Endothelial cell of umbilical vein (primary cell): ENCODE measurements around the gene CEMIP. TPM values are rescaled to one million over a fixed set of nuclear protein-coding genes. Genes with fewer than 3 reads are reported as not detected.

Source experiments
- BruUV-seq: library from RNA; stranded (reverse); fragments of 400-500 nt; replicated peaks from 2 replicates; lab custom pipeline; 2021; lab: Mats Ljungman, UMichigan
- CTCF ChIA-PET: fragments of 300-600, 350-600 bp; sonication (Branson Sonifier 250); formaldehyde crosslinking; loops from one replicate; lab custom pipeline; 2021; ENCODE audit warnings: antibody characterized with exemption, inconsistent platforms; lab: Charles Lee
- POLR2A ChIA-PET: fragments of 300-600, 350-600 bp; sonication (Branson Sonifier 250); formaldehyde crosslinking; loops from one replicate; lab custom pipeline; 2021; ENCODE audit warnings: antibody characterized with exemption, inconsistent platforms; lab: Charles Lee
- DNase-seq: peaks from one replicate; pipeline ENCODE4 v3.0.0-alpha.2; 2011; ENCODE audit warnings: low read depth, low spot score
- FAIRE-seq: peaks from 2 replicates; lab custom pipeline; 2011; peaks lifted over from hg19 to GRCh38; lab: Jason Lieb, UNC
- H2AFZ ChIP-seq: 2 replicates; pipeline ENCODE4 v1.6.0; 2012; ENCODE audit warnings: low read depth, low read length, control low read depth, inconsistent platforms
- H3K27ac ChIP-seq: 2 replicates; pipeline ENCODE4 v1.5.1; 2011; ENCODE audit warnings: low read depth, mild to moderate bottlenecking, control low read depth, low read length, moderate library complexity; ENCODE audit not compliant: insufficient read depth
- H3K27me3 ChIP-seq, 2 experiments: 2 replicates each; pipeline versions ENCODE4 v1.6.0 to v1.6.1; 2011; ENCODE audit warnings: low read length in 2 of 2, mixed read lengths in 1 of 2; ENCODE audit not compliant: control insufficient read depth in 2 of 2, insufficient read depth in 2 of 2
- H3K36me3 ChIP-seq, 2 experiments: 2 replicates in 1 of 2; 3 replicates in 1 of 2; pipeline ENCODE4 v1.5.1; 2011; ENCODE audit warnings: low read length in 2 of 2, mild to moderate bottlenecking in 1 of 2, moderate library complexity in 1 of 2; ENCODE audit not compliant: control insufficient read depth in 2 of 2, insufficient read depth in 2 of 2; ENCODE audit errors: extremely low read depth in 1 of 2
- H3K4me1 ChIP-seq: 3 replicates; pipeline ENCODE4 v1.5.1; 2011; ENCODE audit warnings: mild to moderate bottlenecking, low read length; ENCODE audit not compliant: control insufficient read depth, insufficient read depth; ENCODE audit errors: extremely low read depth
- H3K4me2 ChIP-seq: 2 replicates; pipeline ENCODE4 v1.6.1; 2011; ENCODE audit warnings: low read length, control low read depth, mixed read lengths; ENCODE audit not compliant: insufficient read depth
- H3K4me3 ChIP-seq, 3 experiments: fragments of 200-600 bp in 1 of 3; sonication (generic), shearing (Covaris generic) in 1 of 3; replicated peaks in 1 of 3; 2 replicates each; pipeline ENCODE4 v1.5.1; 2011 to 2016; ENCODE audit warnings: control low read depth in 3 of 3, low read length in 3 of 3, mild to moderate bottlenecking in 2 of 3, inconsistent platforms in 1 of 3, low read depth in 1 of 3, moderate library complexity in 1 of 3; ENCODE audit not compliant: insufficient read depth in 1 of 3
- H3K79me2 ChIP-seq: 2 replicates; pipeline ENCODE4 v1.6.0; 2012; ENCODE audit warnings: low read length, inconsistent platforms; ENCODE audit not compliant: control insufficient read depth, insufficient read depth
- H3K9ac ChIP-seq: replicated peaks from 2 replicates; pipeline ENCODE3; 2011; ENCODE audit warnings: low read length, control low read depth; ENCODE audit not compliant: insufficient read depth; ENCODE audit errors: extremely low read depth
- H3K9me1 ChIP-seq: replicated peaks from 3 replicates; pipeline ENCODE4 v1.6.0; 2011; ENCODE audit warnings: mild to moderate bottlenecking, low read length; ENCODE audit not compliant: control insufficient read depth, insufficient read depth; ENCODE audit errors: extremely low read depth
- H3K9me3 ChIP-seq: replicated peaks from 2 replicates; pipeline ENCODE4 v1.5.1; 2012; ENCODE audit warnings: low read length, inconsistent platforms; ENCODE audit not compliant: control insufficient read depth, insufficient read depth
- H4K20me1 ChIP-seq: replicated peaks from 2 replicates; pipeline ENCODE3; 2011; ENCODE audit warnings: mild to moderate bottlenecking, low read length; ENCODE audit not compliant: control insufficient read depth, insufficient read depth; ENCODE audit errors: extremely low read depth
- FOS ChIP-seq: IDR thresholded peaks from 2 replicates; pipeline ENCODE4 v1.6.1; 2011; ENCODE audit warnings: mild to moderate bottlenecking, low read length, moderate library complexity, borderline replicate concordance; ENCODE audit not compliant: insufficient read depth
- MYC ChIP-seq: IDR thresholded peaks from one replicate; pipeline ENCODE4 v1.6.1; 2011; ENCODE audit warnings: mild to moderate bottlenecking, low read depth, low read length
- POLR2A ChIP-seq: IDR thresholded peaks from 2 replicates; pipeline ENCODE4 v1.6.1; 2012; ENCODE audit warnings: low read depth, mild to moderate bottlenecking, control low read depth, low read length
- dilution Hi-C: fragments of 300-500 bp; cut with MboI; formaldehyde crosslinking; loops from one replicate; pipeline ENCODE4 v1.15.0; 2019; ENCODE audit warnings: low sequenced_read_pairs; ENCODE audit not compliant: extremely low pct_ligation_motif_present
- intact Hi-C: fragments of 100-400 bp; cut with micrococcal nuclease; formaldehyde crosslinking; loops from one replicate; pipeline ENCODE4 v1.10.0; 2022
- polyA plus RNA-seq, 4 experiments: library from polyadenylated mRNA; depleted of rRNA in 3 of 4; stranded (reverse) in 3 of 4; unstranded in 1 of 4; fragments of >200 nt; gene quantifications; 2 replicates each; pipeline versions ENCODE4 v1.2.1 to v1.2.3, GENCODE V29; 2011 to 2012; ENCODE audit warnings: missing spikeins in 1 of 4
- total RNA-seq: library from RNA; stranded (reverse); gene quantifications from 2 replicates; pipeline ENCODE4 v1.2.3, GENCODE V29; 2021
- TF ChIP-seq, protein P1 (sequence below), 2 donors: IDR thresholded peaks; 1 replicate in 1 of 2; 2 replicates in 1 of 2; pipeline ENCODE4 v1.5.1; 2011; ENCODE audit warnings: low read length in 2 of 2, mild to moderate bottlenecking in 2 of 2, moderate library complexity in 2 of 2, control low read depth in 1 of 2, inconsistent platforms in 1 of 2, low read depth in 1 of 2; ENCODE audit not compliant: insufficient read depth in 1 of 2; ENCODE audit errors: extremely low read depth in 1 of 2

The CEMIP gene
- total and polyA plus RNA-seq, 2 donors (not counting 3 experiments of a cell fraction or from before 2014, with no cell fraction given) = 0.01 TPM; not detected in 1

DNA sequence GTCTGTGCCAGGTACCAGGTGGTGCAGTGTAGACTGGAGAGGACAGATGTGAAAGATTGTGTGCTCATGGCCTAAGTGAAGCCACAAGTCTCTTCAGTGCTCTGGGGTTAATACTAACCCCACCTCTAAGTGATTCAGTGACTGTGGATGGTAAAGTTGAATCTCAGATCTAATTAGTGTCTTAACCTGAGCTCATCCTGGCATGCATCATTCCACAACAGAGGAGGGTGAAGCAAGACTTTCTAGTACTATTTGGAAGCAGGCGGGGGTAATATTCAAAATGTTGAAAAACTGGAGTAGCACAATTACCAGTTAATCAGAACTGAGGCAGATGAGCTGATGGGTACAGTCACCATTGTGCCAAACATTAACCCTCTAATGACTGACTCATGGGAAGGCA lies 213.3 kb downstream of the CEMIP start:
- FAIRE-seq (no peak), DNase-seq (no peak)
- Histone ChIP-seq H2AFZ (no peak overlapping the region), H3K9me1 (no peaks in the 10 kb centered on the region), H3K4me3 (no peak overlapping the region), H3K9ac (no peak overlapping the region), H3K36me3 (no peaks in the 10 kb centered on the region), H3K27me3 (no peaks in the 10 kb centered on the region), H3K4me1 (peaks cover 18% of the 10 kb centered on the region), H3K4me2 (no peak overlapping the region), H3K79me2 (peaks cover 21% of the 10 kb centered on the region), H4K20me1 (no peaks in the 10 kb centered on the region), H3K9me3 (no peaks in the 10 kb centered on the region), H3K27ac (no peak overlapping the region)
- dilution Hi-C loops = no loop called here
- BruUV-seq = no TSS peak
- ChIA-PET POLR2A (interaction anchor here (2.6 kb wide), 1 partner anchor 9 kb away, joined by 16 read pairs; the partner anchor contains the start of gene TLNRD1), CTCF (interaction anchor here (1.1 to 3.4 kb wide), 2 partner anchors 11 to 273 kb away, joined by 3 to 37 read pairs; no protein-coding TSS in a partner anchor)
- no peak for TF ChIP-seq POLR2A
- TF ChIP-seq, protein P1, sequence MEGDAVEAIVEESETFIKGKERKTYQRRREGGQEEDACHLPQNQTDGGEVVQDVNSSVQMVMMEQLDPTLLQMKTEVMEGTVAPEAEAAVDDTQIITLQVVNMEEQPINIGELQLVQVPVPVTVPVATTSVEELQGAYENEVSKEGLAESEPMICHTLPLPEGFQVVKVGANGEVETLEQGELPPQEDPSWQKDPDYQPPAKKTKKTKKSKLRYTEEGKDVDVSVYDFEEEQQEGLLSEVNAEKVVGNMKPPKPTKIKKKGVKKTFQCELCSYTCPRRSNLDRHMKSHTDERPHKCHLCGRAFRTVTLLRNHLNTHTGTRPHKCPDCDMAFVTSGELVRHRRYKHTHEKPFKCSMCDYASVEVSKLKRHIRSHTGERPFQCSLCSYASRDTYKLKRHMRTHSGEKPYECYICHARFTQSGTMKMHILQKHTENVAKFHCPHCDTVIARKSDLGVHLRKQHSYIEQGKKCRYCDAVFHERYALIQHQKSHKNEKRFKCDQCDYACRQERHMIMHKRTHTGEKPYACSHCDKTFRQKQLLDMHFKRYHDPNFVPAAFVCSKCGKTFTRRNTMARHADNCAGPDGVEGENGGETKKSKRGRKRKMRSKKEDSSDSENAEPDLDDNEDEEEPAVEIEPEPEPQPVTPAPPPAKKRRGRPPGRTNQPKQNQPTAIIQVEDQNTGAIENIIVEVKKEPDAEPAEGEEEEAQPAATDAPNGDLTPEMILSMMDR (IDR thresholded peaks at IDR 0.05; ENCODE audit: extremely low read depth in 1 of 2, insufficient read depth in 1 of 2, low read depth in 1 of 2, low read length in 2 of 2) = no peak
- TF ChIP-seq FOS = no peak
- TF ChIP-seq MYC = no peak
- intact Hi-C loops = loop anchor here (10.0 kb wide), 1 partner anchor 1152 kb away; no protein-coding TSS in a partner anchor

DNA sequence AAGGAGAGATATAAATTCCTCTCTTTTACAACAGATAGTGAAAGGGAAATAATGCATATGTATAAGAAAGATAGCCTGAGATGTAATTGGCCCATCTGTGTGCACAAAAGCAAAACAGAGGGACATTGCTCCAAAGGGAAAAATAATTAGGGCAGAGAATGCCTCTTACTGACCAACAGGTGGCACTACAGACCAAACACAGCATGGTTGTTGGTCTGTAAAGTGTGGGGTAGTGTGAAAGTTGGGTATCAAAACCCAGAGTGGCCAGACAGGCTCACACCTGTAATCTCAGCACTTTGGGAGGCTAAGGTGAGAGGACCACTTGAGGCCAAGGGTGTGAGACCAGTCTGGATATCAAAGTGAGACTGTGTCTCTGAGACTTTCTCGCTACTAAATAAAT lies 217.1 kb downstream of the CEMIP start:
- intact Hi-C loops (loop anchor here (1.0 to 10.0 kb wide), 3 partner anchors 112 to 1149 kb away; no protein-coding TSS in a partner anchor), dilution Hi-C loops (no loop called here)
- BruUV-seq = no TSS peak
- H3K9ac ChIP-seq = no peak overlapping the region
- CTCF ChIA-PET = interaction anchor here (6.4 to 8.6 kb wide), 2 partner anchors 110 to 270 kb away, joined by 52 to 114 read pairs; no protein-coding TSS in a partner anchor
- no peak for TF ChIP-seq MYC
- TF ChIP-seq, protein P1 (IDR thresholded peaks at IDR 0.05; ENCODE audit: extremely low read depth in 1 of 2, insufficient read depth in 1 of 2, low read depth in 1 of 2, low read length in 2 of 2) = peak; percentile 49 to 60
- H4K20me1 ChIP-seq = no peaks in the 10 kb centered on the region
- no peaks in the 10 kb centered on the region for H3K27me3 ChIP-seq
- POLR2A ChIA-PET = no interaction called here
- FAIRE-seq (no peak), DNase-seq (no peak)
- no peaks in the 10 kb centered on the region for H3K9me3 ChIP-seq
- peaks cover 9% of the 10 kb centered on the region for H3K79me2 ChIP-seq
- H3K4me3 ChIP-seq = no peak overlapping the region
- no peak overlapping the region for H3K4me2 ChIP-seq
- H3K9me1 ChIP-seq = no peaks in the 10 kb centered on the region
- H3K4me1 ChIP-seq = peaks cover 8% of the 10 kb centered on the region
- no peak overlapping the region for H2AFZ ChIP-seq
- H3K27ac ChIP-seq = no peak overlapping the region
- no peaks in the 10 kb centered on the region for H3K36me3 ChIP-seq
